ENCODE measurements around the gene GPX7.
"Not testable (repeated sequence)": the region's sequence is repeated elsewhere in the genome, so short reads cannot be mapped to it uniquely, and the experiment has no call there.

GPX7 gene

GRCh38 chr1:52601991-52602855 is at the start of gene GPX7:
Gene GPX7 (plus strand): TSS chr1:52602371. CDS start chr1:52602410, 39 bp downstream.
- peak; percentile 15 to 29 for DNase-seq (ENCODE audit: low read depth in 2 of 2)

GRCh38 chr1:52552505-52553361 is 49.4 kb upstream of the GPX7 start, which contains the start of gene TUT4:
Gene TUT4 (minus strand): TSS chr1:52553092. CDS start chr1:52526280, 26,812 bp downstream.
- DNase-seq (ENCODE audit: low read depth in 2 of 2), result peak; percentile 64 to 66

GRCh38 chr1:52553362-52554266 is 48.6 kb upstream of the GPX7 start:
- peak; percentile 72 to 74 for DNase-seq (ENCODE audit: low read depth in 2 of 2)

DNA sequence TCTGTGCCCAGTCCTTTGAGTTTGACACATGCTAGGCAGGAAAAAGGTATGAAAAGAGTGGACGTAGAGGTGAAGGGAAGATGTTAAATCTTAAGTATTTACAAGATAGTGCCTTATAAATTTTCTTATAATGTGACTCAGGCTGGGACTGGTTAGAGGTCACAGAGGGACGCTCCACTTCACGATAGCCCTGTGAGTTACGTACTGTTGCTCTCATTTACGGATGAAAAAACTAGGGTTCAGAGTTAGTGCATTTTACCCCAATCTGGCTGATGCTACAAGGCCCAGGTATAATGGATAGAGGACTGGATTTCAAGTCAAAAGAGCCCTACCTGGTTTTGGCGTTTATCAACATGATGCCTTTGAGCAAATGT is 47.9 kb upstream of the GPX7 start:
- no peak for DNase-seq (ENCODE audit: low read depth in 2 of 2)

GRCh38 chr1:52554756-52555155 is 47.4 kb upstream of the GPX7 start:
- DNase-seq (ENCODE audit: low read depth in 2 of 2), result no peak

DNA sequence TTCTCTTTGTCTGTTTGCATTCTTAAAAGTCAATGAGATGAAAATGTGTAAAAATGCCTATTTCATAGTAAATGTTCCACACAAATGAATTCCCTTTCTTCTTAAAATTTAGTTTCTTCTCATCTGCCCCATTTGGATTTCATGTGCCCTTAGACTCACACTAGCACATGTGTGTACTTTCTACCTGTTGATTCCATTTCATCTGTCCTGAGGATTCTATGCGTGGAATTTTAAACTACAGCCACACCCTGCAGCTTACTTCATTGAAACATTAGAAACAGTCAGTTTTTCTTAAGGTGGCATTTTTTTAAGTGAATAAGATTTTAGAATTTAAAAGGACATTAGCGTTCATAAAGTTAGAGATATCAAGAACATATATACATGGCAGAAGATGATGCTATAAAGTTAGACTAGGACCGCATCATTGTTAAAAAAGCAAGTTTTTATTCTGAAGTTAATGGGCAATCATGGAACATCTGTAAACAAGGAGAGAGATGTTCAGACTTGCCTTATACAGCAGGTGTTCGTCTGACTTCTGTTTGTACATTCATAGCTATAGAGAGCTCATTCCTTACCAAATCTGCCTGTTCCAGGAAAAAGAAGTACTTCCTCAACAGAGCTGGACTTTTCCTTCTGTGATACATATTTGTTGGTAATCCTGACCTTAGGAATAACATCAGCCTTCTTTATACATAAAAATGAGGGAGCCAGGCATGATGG is 45.4 kb upstream of the GPX7 start:
- DNase-seq (ENCODE audit: low read depth in 2 of 2), result no peak

- DNase-seq (ENCODE audit: low read depth in 2 of 2), result no peak
Observed at GRCh38 chr1:52558941-52559340, 43.2 kb upstream of the GPX7 start.

- no peak for DNase-seq (ENCODE audit: low read depth in 2 of 2)
Observed at GRCh38 chr1:52559875-52560274, 42.3 kb upstream of the GPX7 start.

DNA sequence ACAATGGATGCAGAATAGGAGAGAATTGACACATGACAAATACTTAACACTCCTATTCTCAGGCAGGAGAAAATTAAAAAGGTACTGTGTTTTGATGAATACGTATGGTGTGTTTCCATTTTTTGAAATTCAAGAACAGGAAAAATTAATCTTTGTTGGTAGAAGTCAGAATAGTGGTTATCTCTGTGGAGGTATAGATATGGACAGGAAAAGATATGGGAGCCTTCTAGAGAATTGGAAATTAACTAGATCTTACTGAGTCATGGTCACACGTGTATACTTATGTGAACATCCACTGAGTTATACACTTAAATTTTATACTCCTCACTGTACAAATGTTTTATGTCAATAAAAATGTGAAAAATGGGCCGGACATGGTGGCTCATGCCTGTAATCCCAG is 39.4 kb upstream of the GPX7 start:
- DNase-seq (ENCODE audit: low read depth in 2 of 2), result no peak

DNA sequence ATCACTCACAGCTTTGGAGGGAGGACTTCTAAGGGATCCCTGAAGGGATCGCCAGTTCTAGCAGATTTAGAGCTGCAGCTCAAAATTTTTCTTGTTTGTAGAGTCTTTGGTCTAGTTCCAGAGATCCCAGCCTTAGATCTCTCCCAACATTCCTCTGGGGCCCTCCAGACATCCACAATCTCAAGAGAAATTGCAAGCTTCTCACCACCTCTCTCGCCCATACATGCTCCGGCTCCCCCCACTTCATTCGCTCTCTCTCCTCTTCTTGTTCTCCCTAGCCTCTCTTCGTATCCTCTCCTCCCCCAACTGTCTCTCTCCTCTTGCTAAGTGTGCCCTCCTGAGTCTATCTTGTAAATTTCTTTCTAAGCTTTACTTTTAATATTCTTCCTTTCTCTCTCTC is 34.2 kb upstream of the GPX7 start:
- DNase-seq (ENCODE audit: low read depth in 2 of 2), result no peak

DNA sequence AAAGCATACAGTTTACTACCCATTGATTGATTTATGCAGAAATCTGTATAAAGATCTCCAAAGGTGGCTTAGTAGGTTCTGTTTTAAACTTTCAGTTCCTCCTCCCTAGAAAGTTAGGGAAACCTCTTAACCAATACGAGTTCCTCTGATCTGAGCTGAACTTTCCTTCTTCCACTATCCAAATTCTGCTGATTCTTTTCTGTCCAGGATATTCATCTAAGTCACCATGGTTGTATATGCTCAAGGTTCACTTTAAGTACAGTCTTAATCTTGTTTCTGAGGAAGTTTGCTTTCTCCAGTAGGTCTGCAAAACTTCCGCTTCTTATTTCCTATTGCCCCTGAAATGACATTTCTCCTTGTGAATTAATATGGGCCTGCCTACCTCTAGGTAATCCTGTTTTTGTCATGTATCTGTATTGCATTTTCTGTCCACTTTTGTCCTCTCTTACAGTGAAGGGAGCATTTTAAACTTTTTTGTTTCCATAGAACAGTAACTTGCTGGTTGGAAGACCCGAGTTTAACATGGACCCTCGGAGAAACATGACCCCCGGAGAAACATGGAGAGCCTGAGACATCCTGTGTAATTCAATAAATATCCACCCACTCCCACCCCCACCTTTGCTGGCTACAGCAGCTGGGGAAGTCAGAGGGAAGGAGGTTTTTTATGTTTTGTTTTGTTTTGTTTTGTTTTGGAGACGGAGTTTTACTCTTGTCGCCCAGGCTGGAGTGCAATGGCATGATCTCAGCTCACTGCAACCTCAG is 32.5 kb upstream of the GPX7 start:
- no peak for DNase-seq (ENCODE audit: low read depth in 2 of 2)

DNA sequence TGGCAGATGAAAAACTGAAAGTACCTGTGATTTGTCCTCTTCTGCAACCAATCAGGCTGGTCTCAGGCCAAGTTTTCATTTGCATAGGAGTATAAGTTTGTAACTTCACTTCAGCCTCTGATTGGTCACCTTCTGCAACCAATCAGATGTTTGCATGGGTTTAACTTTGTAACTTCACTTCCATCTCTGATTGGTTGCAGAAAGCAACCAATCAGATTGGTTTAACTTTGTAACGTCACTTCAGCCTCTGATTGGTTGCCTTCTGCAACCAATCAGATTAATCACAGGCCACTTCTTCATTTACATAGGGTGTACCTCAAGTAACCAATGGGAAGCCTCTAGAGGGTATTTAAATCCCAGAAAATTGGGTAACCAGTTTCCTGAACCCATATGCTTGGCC is 30.4 kb upstream of the GPX7 start:
- no peak for DNase-seq (ENCODE audit: low read depth in 2 of 2)

DNA sequence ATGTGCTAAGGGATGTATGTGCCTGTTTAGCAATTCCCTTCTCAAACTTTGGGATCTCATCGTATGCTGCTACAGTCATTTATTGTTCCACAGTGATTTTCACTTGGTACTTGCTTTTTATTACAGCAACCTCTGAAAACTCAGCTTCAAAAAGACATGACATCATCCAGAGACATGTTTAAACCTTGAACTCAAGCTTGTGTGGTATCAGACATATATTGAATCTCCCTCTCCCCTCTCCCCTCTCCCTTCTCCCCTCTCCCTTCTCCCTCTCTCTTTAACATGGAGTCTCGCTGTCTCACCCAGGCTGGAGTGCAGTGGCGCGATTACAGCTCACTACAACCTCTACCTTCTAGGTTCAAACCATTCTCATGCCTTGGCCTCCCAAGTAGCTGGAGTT is 29.8 kb upstream of the GPX7 start:
- DNase-seq (ENCODE audit: low read depth in 2 of 2), result no peak

DNA sequence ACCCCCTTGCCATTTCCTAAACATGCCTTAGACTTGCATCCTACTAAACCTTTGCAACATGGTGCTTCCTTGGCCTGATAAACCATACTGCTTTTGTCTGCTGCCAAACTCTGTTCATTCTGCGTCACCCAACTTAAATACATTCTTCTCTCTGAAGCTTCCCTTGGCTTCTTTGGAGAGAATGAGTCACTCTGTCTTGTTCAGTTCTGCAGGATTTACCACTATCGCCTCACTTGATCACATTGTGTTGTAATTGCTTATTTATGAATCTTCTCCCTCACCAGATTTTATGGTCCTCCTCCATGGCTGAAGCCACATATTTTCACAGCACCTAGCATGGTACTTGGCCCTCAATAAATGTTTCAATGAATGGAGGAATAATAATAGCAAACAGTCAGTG is 27.6 kb upstream of the GPX7 start:
- peak; percentile 71 to 79 for DNase-seq (ENCODE audit: low read depth in 2 of 2)

GRCh38 chr1:52576074-52576473 is 26.1 kb upstream of the GPX7 start:
- DNase-seq (ENCODE audit: low read depth in 2 of 2), result no peak

GRCh38 chr1:52578066-52578465 is 24.1 kb upstream of the GPX7 start:
- DNase-seq (ENCODE audit: low read depth in 2 of 2), result not testable (repeated sequence)

GRCh38 chr1:52579415-52579814 is 22.8 kb upstream of the GPX7 start:
- no peak for DNase-seq (ENCODE audit: low read depth in 2 of 2)

- no peak for DNase-seq (ENCODE audit: low read depth in 2 of 2)
Observed at GRCh38 chr1:52580283-52580682, 21.9 kb upstream of the GPX7 start.

GRCh38 chr1:52582116-52582696 is 20.0 kb upstream of the GPX7 start:
- DNase-seq (ENCODE audit: low read depth in 2 of 2), result no peak

GRCh38 chr1:52585474-52585873 is 16.7 kb upstream of the GPX7 start:
- DNase-seq (ENCODE audit: low read depth in 2 of 2), result no peak

All from fibroblast of skin of left quadriceps (primary cell).